GM19467 (cell line): ENCODE results near the gene BTBD7.
"Not testable (repeated sequence)": the region's sequence is repeated elsewhere in the genome, so short reads cannot be mapped to it uniquely, and the experiment has no call there.

Source experiments
- ATAC-seq: cut with Tn5 transposase; IDR thresholded peaks from one replicate; pipeline ENCODE4 v1.9.1; 2021; ENCODE audit warnings: mild to moderate bottlenecking, moderate library complexity; ENCODE audit not compliant: unreplicated experiment

BTBD7 gene

GRCh38 chr14:93249128-93249831 lies 83.6 kb downstream of the BTBD7 start:
- no peak for ATAC-seq

- no peak for ATAC-seq
Measured at GRCh38 chr14:93246534-93246933, 86.3 kb downstream of the BTBD7 start.

GRCh38 chr14:93245764-93246420 lies 86.9 kb downstream of the BTBD7 start:
- ATAC-seq: no peak

DNA sequence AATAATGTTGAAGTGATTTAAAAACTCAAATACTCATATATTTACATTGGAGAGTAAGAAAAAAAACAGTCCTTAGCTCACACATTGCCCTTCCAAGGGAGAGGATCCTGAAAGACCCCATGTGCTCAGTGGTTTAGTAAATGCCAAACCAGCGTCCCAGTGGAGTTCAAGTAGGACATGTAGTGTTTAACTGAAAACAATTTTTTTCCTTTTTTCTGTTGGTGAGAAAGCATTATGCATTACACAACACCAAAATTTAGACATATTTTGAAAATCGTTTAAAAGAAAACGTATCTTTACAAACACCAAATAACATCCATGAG lies 92.2 kb downstream of the BTBD7 start:
- ATAC-seq: no peak

GRCh38 chr14:93239869-93240677 lies 92.8 kb downstream of the BTBD7 start:
- ATAC-seq: no peak

GRCh38 chr14:93234798-93235197 lies 98.0 kb downstream of the BTBD7 start:
- no peak for ATAC-seq

DNA sequence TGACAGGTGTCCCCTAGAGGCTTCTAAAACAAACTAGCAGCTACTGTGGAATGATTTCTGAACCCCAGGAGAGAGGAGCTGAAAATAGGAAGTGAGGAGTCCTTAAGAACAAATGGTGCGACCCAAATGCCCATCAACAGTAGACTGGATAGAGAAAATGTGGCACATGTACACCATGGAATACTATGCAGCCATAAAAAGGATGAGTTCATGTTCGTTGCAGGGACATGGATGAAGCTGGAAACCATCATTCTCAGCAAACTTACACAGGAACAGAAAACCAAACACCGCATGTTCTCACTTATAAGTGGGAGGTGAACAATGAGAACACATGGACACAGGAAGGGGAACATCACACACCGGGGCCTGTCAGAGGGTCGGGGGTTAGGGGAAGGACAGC lies 99.8 kb downstream of the BTBD7 start:
- ATAC-seq: not testable (repeated sequence)

- no peak for ATAC-seq
Measured at GRCh38 chr14:93232159-93232558, 100.7 kb downstream of the BTBD7 start.

- no peak for ATAC-seq
Measured at GRCh38 chr14:93231129-93231979, 101.5 kb downstream of the BTBD7 start.

DNA sequence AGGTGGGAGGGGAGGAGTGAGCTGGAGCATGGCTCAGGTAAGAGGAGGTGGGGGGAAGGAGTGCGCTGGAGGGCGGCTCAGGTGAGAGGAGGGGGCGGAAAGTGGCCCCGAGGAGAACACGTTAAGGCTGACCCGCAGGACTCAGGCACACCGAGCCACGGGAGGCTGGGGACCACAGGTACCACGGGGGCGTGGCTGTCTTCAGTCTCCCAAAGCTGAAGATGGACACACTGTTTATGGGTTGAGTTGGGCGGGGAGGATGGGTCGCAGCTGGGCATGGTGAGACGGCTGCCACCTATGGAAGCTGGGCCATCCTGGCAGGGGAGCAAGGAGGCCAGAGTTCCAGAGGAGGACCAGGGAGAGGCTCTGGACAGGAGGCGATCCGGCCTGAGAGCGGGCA lies 102.3 kb downstream of the BTBD7 start:
- no peak for ATAC-seq

- ATAC-seq: no peak
Measured at GRCh38 chr14:93228550-93228949, 104.3 kb downstream of the BTBD7 start.

DNA sequence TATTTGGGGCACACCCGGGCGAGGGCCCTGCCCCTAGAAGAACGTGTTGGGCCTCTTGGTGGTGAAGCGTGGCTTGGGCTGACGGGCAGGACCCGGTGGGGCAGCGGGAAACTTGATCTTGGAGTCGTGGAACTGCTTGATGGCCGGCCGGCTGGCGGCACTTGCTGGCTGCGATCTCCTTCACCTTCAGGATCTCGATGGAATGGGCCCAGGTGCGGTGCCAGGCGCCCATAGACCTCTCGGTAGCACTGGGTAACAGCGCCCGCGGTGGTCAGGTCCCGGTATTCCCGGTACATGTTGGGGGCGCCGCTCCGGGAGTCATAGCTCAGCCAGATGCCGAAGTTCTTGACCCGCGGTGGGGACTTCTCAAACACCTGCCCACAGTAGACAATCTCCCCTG lies 109.3 kb downstream of the BTBD7 start:
- no peak for ATAC-seq

- no peak for ATAC-seq
Measured at GRCh38 chr14:93220509-93220908, 112.3 kb downstream of the BTBD7 start.

DNA sequence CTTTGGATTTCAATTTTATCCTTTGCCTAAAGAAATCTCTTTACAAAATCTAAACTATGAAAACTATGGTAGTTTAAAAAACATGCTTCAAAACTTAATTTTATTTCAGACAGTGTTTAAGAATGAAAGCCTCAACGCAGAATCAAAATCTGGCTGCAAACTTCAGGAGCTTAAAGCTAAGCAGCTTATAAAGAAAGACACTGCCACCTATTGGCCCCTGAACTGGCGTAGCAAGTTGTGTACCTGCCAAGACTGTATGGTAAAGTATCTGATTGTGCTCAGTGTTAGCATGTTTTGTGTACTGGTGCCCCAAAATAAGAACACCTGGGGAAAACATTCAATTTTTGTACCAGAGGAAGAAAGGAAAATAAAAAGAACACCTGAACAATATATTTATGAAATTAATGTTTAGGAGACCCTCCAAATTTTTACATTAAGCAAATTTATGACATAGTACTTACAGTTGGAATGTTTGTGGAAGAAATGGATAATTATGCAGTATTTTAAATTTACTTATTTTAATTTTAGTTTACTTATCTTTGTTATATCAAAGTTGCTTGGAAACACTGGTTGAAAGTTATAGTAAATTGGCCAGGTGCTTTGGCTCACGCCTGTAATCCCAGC lies 113.6 kb downstream of the BTBD7 start:
- ATAC-seq: no peak

DNA sequence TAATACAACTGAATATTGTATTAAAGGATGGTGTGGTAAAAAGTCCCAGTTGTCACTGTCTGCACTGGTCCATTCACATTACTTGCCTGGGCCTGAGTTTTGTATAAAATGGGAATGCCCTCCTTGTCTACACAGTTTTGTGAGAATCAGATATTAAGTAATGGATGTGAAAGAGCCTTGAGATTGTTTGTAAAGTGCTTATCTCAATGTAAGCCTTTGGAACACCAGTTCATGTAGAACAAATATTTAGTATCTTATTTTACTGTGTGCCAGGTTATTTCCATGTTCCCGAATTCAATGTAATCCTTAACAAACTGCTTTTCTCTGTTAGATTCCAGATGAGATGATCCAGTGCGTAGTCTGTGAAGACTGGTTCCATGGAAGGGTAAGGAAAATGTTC lies 118.2 kb downstream of the BTBD7 start:
- ATAC-seq: no peak

- peak; percentile 46 for ATAC-seq
Measured at GRCh38 chr14:93212432-93212831, 120.4 kb downstream of the BTBD7 start.

- peak; percentile 27 for ATAC-seq
Measured at GRCh38 chr14:93207468-93208308, 125.1 kb downstream of the BTBD7 start.

GRCh38 chr14:93206793-93207467 lies 125.9 kb downstream of the BTBD7 start, which contains the start of the genes GON7 and UBR7:
TSS of gene GON7 (minus strand) at chr14:93207065. CDS start at chr14:93207037, 28 bp downstream.
TSS of gene UBR7 (plus strand) at chr14:93207256. CDS start at chr14:93207292, 36 bp downstream.
- peak; percentile 80 for ATAC-seq

DNA sequence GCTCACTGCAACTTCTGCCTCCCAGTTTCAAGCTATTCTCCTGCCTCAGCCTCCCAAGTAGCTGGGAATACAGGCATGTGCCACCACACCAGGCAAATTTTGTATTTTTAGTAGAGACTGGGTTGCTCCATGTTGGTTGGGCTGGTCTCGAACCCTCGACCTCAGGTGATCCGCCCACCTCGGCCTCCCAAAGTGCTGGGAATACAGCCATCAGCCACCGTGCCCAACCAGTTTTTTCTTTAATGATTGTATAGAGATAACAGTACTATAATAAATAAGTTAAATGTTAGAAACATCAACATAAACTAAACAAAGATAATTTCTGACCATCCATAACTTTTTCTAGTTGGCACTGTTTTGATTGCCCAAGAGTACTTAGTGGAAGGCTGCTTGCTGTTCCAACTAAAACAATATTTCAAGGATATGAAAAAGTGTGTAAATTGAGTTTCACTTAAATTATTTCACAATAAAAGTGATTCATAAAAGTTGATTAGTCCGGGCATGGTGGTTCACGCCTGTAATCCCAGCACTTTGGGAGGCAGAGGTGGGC lies 131.6 kb downstream of the BTBD7 start:
- no peak for ATAC-seq
